T-helper 1 cell (primary cell): ENCODE results near the gene HJV.

Experiments used
- DNase-seq, 5 donors: peaks; one replicate each; pipeline ENCODE4 v3.0.0-alpha.2; 2012 to 2020

The HJV gene

DNA sequence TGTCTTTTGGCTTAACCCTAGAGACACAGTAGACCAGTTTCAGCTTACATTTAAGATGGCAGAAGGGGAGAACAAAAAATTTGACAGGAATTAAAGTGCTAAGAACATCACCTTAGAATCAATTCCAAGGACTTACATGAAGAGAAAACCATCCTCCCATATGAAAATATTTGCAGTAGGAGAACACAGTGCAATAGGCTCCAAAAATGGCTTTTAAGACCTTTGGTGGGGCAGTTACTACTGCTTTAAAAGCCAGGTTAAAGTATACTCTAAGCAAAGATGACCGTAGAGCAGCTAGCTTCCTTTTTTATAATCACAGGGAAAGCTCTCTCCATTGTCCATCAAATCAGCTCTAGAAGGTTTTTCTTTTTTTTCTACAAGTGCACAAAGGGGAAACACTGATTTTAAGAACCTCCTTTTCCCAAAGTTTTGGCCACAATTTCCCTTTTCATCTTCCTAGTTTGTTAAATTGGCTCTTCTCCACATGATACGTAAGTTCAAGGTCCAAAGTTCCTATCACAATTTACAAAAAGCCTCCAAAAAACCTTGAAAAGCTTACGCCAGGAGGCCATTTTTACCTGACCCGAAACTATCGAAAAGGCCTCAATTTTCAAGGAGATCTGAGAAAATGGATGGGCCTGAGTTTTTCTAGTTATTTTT lies 28.4 kb downstream of the HJV start:
- DNase-seq: no peak

- no peak for DNase-seq
These were observed 29.0 kb downstream of the HJV start for GRCh38 chr1:145992502-145992936.

DNA sequence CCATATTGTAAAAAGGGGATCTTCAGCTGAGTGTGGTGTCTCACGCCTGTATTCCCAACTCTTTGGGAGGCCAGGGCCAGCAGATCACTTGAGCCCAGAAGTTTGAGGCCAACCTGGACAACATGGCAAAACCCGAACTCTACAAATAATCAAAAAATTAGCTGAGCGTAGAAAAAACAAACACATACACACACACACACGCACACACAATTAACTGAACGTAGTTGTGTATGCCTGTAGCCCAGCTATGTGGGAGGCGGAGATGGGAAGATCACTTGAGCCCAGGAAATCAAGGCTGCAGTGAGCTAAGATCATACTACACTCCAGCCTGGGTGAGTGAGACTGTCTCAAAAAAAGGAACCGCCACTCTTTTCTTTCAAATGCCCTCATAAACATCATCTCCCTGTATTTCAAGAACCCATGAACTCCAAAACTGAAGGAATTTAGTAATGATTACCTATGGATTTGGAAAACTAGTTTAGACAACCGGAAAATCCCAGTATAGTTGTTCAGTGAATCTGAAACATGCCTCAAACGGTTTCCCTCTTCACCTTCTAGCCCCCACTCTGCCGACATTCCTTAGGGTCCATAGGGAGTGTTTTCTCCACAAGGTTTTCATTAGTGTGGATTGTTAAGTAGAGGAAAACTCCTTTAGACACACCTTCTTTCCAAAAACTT lies 29.7 kb downstream of the HJV start:
- no peak for DNase-seq

DNA sequence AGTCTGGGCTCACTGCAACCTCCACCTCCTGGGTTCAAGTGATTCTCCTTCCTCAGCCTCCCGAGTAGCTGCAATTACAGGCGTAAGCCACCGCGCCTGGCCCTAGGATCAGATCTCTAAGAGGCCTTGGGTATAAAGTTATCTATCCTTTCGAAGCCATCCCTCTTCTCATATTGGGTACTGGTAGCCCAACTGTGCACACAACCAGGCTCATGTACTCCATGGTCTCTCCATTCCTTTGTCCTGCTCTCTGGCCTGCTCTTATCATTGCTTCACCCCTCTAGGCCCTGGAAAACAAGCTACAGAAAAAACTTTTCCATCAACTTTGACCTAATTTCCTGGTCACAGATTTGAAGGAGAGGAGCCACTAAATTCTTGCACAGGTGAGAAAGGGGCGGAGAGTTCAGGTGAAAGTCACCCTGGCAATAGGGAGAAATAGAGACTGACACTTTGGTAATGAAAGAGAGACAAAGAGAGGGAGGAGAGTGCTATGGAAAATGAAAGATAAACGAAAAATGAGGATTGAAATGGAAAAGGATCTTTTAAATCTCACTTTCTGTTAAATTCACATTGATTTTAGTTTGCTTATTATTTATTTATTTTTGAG lies 31.2 kb downstream of the HJV start:
- DNase-seq: no peak

- DNase-seq: no peak
These were observed 32.8 kb downstream of the HJV start for GRCh38 chr1:145988773-145989172.

- DNase-seq: no peak
These were observed 33.6 kb downstream of the HJV start for GRCh38 chr1:145987926-145988325.

GRCh38 chr1:145986551-145986950 lies 35.0 kb downstream of the HJV start:
- DNase-seq: no peak

- DNase-seq: no peak
These were observed 35.8 kb downstream of the HJV start for GRCh38 chr1:145985502-145986439.

GRCh38 chr1:145985129-145985501 lies 36.4 kb downstream of the HJV start:
- no peak for DNase-seq

DNA sequence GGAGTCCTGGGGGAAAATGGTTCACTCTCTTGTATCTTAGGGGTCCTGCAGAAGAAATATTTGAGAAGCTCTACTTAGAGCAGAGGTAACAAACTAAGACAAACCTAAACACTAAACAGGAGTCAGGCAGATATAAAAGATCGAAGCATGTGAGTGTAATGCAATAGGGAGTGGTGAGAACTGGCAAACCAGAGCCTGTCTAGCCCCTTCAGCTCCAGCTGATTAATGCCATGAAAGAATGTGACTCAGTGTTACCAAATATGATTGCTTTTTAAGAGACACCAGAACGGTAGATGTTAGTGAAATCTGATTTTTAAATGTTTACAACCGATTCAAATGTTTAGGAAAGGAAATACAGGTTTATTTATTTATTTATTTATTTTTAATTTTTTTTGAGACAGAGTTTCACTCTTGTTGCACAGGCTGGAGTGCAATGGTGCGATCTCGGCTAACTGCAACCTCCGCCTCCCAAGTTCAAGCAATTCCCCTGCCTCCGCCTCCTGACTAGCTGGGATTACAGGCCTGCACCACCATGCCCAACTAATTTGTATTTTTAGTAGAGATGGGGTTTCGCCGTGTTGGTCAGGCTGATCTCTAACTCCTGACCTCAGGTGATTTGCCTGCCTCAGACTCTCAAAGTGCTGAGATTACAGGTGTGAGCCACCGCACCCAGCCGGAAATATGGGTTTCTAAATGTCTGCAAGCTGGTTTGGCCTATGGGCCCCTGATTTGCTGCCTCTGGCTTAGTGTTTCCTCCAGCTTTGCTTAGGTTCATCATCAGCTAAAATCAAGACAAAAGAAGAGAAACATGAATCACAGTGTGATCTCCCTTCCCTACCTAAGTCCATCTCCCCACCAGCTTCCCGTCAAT lies 37.3 kb downstream of the HJV start:
- peak in 2 of 5 donors; percentile 28 to 36 for DNase-seq

- no peak for DNase-seq
These were observed 38.3 kb downstream of the HJV start for GRCh38 chr1:145983206-145983675.

DNA sequence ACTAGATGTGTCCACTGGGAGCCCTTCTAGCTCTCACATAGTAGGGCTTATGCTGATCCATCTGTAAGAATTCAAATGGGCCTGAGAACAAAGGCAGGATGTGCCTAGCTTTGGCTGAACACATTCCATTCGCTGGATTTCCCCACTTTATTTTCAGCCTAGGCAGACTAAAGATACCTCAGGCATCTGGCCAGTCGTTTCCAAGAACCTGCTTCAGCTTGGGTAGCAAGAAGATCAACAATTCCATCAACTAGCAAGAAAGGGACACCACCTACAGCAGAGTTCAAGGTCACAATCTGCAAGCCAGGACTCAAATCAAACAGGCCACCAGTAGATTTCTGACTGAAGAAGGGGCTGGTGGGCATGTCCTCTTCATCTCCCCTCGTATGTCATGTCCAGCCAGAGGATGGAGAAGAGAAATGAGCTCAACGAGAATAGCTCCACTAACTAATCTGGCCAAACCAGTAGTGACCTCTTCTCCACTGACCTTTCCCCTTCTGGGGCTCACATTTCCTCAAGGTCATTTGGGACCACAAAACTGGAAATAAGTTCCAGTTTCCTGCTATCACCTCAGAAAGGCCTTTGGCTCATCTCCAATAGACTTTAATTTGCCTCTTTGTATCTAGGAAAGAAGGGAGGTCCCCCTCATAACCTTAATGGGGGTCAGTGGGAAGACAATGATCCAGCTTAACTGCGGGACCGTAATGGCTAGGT lies 39.4 kb downstream of the HJV start:
- DNase-seq: no peak

GRCh38 chr1:145980457-145980994 lies 41.0 kb downstream of the HJV start:
- DNase-seq: no peak

DNA sequence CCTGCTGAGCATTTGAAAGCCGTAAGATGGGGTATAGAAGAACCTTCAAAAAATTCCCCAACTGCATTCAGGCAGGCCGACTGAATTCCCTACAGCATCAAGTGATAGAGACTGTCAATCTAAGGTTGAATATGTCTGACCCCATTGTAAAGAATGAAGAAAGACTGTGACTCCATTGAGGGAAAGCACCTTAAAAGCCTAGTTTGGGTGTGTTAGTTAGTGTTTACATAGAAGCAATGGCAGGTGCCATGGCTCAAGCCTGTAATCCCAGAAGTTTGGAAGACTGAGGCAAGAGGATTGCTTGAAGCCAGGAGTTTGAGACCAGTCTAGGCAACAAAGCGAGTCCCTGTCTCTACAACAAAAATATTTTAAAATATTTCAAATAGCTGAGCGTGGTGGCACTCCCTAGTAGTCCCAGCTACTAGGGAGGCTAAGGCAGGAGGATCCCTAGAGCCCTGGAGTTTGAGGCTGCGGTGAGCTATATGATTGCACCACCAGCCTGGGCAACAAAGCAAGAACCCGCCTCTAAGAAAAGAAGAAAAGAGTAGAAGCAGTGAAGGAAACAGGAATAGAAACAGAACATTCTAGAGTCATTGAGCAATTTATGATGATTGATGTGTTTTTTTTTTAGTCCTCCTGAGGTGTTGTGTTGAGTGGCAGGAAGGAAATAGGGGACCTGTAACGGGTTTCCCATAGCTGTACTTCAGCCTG lies 41.6 kb downstream of the HJV start:
- peak in 1 of 5 donors; percentile 78 for DNase-seq

DNA sequence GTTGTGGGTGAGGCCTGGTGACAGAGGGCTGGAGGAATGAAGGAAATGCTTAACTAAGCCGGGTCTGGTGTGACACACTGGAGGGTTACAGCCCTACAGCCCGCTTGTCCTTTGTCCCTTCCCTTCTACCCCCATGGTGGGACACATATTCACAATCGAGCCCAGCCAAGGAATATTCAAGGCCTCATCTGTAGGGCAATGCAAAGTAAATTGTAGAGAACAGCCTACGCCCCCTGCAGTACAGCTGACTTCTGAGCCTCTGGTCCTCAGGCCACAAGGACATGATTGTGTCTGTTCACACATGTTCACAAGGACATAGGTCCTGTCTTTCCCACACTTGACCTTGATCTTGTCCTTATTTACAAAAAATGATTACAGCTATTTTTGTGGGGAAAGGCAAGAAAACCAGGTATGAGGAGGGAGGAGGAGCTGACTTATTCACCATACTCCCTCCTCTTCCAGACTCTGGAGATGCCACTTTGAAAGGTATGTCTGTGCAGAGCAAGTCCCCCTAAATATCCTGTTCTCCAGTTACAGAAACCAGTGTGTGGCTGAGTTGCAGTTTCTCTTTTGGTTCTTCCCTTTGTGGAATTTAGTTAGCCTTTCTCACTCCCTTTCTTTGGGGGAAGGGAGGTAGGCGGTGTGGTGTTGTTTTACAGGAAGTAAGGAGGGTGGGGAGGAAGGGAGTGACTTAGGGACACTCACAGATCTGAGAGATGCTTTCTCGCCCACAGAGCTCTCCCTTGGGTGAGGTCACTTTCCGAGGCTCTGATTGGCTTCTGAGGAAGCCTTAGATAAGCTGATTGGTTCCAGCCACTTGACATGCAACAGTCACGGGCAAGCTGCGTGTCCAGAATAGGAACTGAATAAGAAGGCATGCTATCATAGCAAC lies 42.4 kb downstream of the HJV start:
- peak; percentile 54 to 96 (median 71) for DNase-seq

- DNase-seq: no peak
These were observed 43.1 kb downstream of the HJV start for GRCh38 chr1:145978471-145978853.

- peak; percentile 48 to 87 (median 59) for DNase-seq
These were observed 43.8 kb downstream of the HJV start for GRCh38 chr1:145977486-145978470.

- no peak for DNase-seq
These were observed 44.5 kb downstream of the HJV start for GRCh38 chr1:145977016-145977415.
